ENCODE data around the gene TUBB2B. TPM values are rescaled to one million over a fixed set of nuclear protein-coding genes. Genes with fewer than 3 reads are reported as not detected.

The TUBB2B gene
- total RNA-seq, 1 donor from 2014 or later = 114 TPM

DNA sequence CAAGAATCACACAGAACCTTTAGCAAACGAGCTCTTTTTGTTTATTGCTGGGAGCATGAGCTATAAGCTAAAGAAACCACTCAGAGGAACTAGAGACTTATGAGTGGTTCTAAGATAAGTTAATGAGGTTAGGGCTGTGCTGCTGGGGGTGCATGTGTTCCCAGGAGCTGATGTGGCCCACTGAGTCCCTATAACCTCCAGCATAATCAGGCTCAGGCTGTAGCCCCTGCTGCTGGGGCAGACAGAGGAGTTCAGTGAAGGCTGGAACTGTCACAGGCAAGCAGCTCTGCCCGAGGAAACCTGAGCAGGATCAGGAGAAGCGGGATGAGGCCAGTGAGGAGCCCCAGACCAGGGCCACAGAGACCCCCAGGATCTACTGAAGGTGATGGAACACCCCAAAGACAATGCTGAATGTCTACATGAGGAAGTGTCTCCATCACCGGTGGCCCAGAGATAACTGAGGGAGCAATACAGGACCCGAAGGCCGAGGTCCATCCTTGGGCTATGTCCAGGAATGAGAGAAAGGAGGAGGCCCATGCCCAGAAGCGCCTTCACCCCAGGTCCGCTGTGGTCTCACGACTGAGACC lies 17.3 kb downstream of the TUBB2B start:
- H3K36me3 Mint-ChIP-seq = no peaks in the 10 kb centered on the region
- H3K9me3 Mint-ChIP-seq = no peaks in the 10 kb centered on the region
- H3K4me3 Mint-ChIP-seq = no peak overlapping the region
- H3K27me3 Mint-ChIP-seq (ENCODE audit: low read depth) = peaks cover 22% of the 10 kb centered on the region
- H3K4me1 Mint-ChIP-seq = peaks cover 14% of the 10 kb centered on the region
- TF ChIP-seq CTCF (IDR thresholded peaks at IDR 0.05; ENCODE audit: unreplicated experiment) = no peak
- DNase-seq (ENCODE audit: low spot score in 2 of 2, unreplicated experiment in 2 of 2) = no peak
- no peak overlapping the region for H3K27ac Mint-ChIP-seq

DNA sequence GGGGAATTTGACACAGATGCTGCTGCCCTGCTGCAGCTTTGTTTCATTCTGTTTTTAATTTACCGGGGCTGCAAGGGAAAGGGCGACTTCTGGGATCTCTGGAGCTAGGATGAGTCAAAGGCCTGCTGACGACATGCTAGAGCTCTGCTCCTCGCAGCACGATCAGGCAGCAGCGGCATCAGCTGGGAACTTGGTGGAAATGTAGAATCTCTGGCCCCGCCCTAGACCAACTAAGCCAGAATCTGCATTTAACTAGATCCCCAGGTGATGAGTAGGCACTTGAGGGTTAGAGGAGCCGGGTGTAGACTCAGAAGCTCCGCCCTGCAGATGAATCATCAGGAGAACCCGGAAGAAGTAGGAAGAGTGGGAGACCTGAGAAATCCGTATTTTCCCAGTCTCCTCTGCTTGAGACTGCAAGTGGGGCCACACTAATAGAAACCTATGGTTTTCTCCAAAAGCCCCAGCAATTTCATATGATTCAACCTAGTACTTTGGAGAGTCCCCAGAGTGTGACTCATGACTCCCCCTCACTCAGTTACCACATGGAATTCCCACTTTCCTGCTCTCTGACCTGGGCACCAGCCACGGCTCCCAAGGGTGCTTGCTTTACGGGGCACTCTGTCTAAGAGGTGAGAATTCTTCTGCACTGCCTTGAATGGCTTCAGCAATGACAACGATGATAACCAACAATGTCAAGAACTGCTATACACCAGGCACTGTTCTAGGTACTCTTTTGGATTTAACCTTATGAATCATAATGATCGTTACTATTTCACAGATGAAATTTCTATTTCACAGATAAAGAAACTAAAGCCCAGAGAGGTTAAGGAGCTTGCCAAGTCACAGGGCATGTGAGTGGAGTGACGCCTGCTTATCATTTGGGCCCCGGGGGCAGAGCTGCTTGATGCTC lies 18.1 kb downstream of the TUBB2B start:
- Mint-ChIP-seq H3K27me3 (ENCODE audit: low read depth) (peaks cover 22% of the 10 kb centered on the region), H3K36me3 (no peaks in the 10 kb centered on the region), H3K4me3 (peak overlapping the region; percentile 28), H3K9me3 (peaks cover 6% of the 10 kb centered on the region), H3K4me1 (peaks cover 14% of the 10 kb centered on the region), H3K27ac (peak overlapping the region; percentile 62)
- TF ChIP-seq CTCF (IDR thresholded peaks at IDR 0.05; ENCODE audit: unreplicated experiment) = no peak
- DNase-seq (ENCODE audit: low spot score in 2 of 2, unreplicated experiment in 2 of 2) = no peak

GRCh38 chr6:3208775-3209113 lies 18.7 kb downstream of the TUBB2B start:
- no peaks in the 10 kb centered on the region for H3K36me3 Mint-ChIP-seq
- peak overlapping the region; percentile 62 for H3K27ac Mint-ChIP-seq
- H3K27me3 Mint-ChIP-seq (ENCODE audit: low read depth) = peaks cover 22% of the 10 kb centered on the region
- DNase-seq (ENCODE audit: low spot score in 2 of 2, unreplicated experiment in 2 of 2) = no peak
- no peak overlapping the region for H3K4me3 Mint-ChIP-seq
- H3K4me1 Mint-ChIP-seq = peaks cover 14% of the 10 kb centered on the region
- no peak for TF ChIP-seq CTCF (IDR thresholded peaks at IDR 0.05; ENCODE audit: unreplicated experiment)
- peaks cover 9% of the 10 kb centered on the region for H3K9me3 Mint-ChIP-seq

DNA sequence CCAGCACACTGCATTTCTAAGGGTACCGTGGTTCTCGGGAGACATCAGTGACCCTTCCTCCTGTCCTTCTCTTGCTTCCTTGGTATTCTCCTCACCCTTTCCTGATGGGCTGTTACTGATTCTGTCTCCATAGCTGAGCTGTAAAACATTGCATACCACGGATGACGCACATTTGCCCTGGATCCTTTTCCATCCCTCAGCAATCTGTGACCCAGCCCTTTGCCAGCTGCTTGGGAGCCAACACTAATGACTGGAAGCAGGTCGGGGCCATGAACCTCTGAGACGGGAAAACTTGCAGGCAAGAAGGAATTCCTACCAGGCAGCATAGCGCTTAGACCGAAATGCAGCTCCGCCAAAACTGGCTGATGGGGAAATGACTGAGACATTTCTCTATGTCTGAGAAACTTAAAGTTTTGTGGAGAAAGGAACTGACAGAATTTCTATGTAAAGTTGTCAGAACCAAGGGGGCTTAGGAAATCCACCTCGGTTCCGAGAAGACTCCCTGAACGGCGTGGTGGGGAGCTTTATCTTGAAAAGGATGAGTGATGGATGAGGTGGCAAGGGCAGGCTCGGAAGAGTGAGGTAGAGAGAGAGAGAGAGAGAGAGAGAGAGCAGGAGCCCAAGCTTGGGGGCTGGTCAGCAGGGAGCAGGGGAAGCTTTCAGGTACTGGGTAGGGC lies 19.2 kb downstream of the TUBB2B start:
- Mint-ChIP-seq H3K36me3 (no peaks in the 10 kb centered on the region), H3K4me1 (peaks cover 14% of the 10 kb centered on the region), H3K9me3 (peaks cover 12% of the 10 kb centered on the region), H3K27ac (peak overlapping the region; percentile 62), H3K27me3 (ENCODE audit: low read depth) (peaks cover 18% of the 10 kb centered on the region), H3K4me3 (no peak overlapping the region)
- no peak for DNase-seq (ENCODE audit: low spot score in 2 of 2, unreplicated experiment in 2 of 2)
- TF ChIP-seq CTCF (IDR thresholded peaks at IDR 0.05; ENCODE audit: unreplicated experiment) = no peak

DNA sequence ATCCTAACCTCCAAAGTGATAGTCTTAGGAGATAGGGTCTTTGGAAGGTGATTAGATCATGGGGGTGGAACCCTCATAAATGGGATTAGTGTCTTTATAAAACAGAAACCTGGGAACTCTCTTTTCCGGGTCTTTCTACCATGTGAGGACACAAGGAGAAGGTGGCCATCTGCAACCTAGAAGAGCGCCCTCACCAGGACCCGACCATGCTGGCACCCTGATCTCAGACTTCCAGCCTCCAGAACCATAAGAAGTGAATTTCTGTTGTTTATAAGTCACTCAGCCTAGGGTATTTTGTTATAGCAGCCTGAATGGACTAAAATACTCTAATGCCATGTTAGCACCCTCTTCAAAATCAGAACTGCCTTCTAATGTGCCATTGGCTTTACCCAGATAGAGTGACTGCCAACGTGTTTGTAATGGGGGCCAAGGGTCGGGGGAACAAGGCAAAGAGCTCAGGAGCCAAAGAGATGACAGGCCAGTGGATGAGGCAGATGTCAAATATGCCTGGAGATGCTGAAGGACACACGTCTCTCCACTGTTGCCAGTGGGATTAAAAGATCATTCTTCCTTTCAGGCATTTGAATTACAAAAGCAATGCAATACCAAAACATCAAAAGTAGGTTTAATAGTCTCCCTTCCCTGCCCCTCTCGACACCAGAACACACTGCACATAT lies 21.0 kb downstream of the TUBB2B start:
- peaks cover 12% of the 10 kb centered on the region for H3K9me3 Mint-ChIP-seq
- DNase-seq (ENCODE audit: low spot score in 2 of 2, unreplicated experiment in 2 of 2) = no peak
- peaks cover 14% of the 10 kb centered on the region for H3K4me1 Mint-ChIP-seq

More for the DNA sequence above, 21.0 kb downstream of the TUBB2B start:
- no peak for TF ChIP-seq CTCF (IDR thresholded peaks at IDR 0.05; ENCODE audit: unreplicated experiment)
- Mint-ChIP-seq H3K4me3 (no peak overlapping the region), H3K27ac (no peak overlapping the region), H3K36me3 (no peaks in the 10 kb centered on the region), H3K27me3 (ENCODE audit: low read depth) (peaks cover 9% of the 10 kb centered on the region)

Data from mesothelial cell of epicardium (in vitro differentiated cells).